GM21381 (cell line): ENCODE results near the gene GPR183.

Experiments used
- ATAC-seq: cut with Tn5 transposase; IDR thresholded peaks from one replicate; pipeline ENCODE4 v1.9.1; 2021; ENCODE audit warnings: mild to moderate bottlenecking, moderate library complexity; ENCODE audit not compliant: unreplicated experiment

Gene GPR183

DNA sequence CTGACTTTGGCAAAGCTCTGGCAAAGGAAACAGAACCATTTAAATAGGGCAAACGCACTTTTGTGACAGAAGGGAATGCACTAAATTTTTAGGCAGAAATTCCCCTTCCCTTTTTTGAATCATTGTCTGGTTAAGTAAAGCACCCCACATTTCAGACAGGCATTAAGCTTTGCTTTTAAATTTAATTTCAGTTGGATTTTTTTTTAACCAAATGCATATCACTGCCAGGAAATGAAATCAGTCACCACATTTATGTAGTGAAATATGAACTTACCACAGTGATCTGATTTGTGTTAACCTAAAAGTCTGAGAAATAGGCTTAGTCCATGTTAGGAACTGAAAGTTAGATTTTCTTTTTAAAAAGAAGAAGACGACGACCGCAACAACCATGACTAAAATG is 10.8 kb downstream of the GPR183 start:
- no peak for ATAC-seq

DNA sequence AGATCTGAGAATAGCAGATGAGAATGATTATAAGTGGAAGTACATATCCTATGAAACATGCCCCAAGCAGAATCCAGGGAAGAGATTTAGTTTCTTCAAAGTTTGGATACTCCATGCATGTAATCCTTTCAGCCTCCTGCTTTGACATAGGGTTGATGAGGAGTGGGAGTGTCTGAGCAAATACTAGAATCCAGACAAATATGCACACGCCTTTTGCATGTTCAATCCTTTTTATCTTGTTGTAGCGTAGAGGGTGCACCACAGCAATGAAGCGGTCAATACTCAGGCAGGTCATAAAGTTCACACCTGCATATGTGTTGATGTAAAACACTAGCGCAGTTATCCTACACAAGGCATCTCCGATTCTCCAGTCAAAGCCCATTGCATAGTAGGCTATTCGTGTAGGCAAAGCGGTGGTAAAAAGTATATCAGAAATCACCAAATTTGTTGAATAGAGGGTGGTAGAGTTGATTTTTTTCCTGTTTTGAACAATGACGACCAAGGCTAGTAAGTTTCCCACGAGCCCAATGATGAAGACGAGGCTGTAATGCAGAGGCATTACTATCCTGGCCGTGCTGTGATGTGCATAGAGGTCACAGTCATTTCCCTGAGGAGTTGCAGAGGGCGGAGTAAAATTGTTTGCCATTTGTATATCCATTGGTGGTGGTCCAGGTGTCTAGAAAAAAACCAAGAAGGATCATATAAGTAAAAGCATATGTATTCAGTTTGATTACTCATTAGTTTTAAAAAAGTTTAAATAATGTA is 11.5 kb downstream of the GPR183 start:
- ATAC-seq, result no peak

GRCh38 chr13:99294958-99295357 is 12.2 kb downstream of the GPR183 start:
- ATAC-seq, result no peak

GRCh38 chr13:99294198-99294597 is 13.0 kb downstream of the GPR183 start:
- ATAC-seq, result no peak

DNA sequence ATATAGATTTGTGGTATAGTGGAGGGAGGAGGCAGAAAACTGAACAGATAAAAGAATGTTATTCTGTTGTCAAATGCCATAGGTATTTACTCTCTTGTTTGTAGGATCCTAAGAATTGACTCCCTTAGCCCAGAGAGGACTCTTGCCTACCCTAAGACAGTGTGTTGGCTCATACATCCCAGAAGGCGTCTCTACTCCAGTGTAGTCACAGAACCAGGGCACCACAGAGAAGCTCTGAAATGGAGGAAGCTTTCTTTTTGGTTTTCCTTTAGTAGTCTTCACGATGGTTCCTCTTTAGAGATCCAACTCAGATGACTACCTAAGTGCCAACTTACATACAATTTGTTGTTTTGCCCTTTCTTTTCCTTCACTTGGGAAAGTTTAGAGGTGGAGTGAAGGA is 14.0 kb downstream of the GPR183 start:
- ATAC-seq, result no peak

DNA sequence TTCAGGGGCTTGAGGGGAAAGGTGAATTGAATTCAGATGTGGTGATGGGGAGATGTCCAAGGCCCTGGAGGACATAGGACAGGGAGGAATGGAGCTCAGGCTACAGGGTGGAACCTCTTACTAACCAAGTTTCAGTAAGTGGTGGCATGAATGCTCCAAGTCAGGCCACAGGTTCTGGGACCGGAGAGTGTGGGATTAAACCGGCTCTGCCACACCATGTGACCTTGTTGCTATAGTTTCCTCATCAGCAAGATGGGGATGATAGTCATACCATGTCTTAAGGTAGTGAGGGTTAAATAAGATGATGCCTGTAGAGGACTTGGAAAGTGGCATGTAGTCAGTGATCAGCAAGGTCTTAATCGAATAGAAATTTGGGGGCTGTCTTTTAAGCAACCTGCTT is 16.3 kb downstream of the GPR183 start:
- no peak for ATAC-seq

GRCh38 chr13:99289674-99290337 is 17.4 kb downstream of the GPR183 start:
- no peak for ATAC-seq

GRCh38 chr13:99289271-99289670 is 17.9 kb downstream of the GPR183 start:
- no peak for ATAC-seq

- peak; percentile 82 for ATAC-seq
Measured at GRCh38 chr13:99288089-99288488, 19.1 kb downstream of the GPR183 start.

DNA sequence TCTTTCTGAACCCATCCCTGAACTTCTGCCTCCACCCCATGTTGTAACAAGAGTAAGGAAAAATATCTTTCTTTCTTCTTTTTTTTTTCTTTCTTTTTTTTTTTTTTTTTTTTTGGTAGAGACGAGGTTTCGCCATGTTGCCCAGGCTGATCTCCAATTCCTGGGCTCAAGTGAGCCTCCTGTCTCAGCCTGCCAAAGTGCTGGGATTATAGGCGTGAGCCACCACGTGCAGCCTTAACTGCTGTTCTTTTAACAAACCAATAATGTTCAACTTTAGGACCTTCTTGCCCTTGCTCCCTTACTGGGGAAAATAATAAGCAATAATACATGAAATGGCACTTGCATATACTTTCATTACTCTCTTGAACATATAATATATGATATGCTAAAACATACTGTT is 19.6 kb downstream of the GPR183 start:
- no peak for ATAC-seq

DNA sequence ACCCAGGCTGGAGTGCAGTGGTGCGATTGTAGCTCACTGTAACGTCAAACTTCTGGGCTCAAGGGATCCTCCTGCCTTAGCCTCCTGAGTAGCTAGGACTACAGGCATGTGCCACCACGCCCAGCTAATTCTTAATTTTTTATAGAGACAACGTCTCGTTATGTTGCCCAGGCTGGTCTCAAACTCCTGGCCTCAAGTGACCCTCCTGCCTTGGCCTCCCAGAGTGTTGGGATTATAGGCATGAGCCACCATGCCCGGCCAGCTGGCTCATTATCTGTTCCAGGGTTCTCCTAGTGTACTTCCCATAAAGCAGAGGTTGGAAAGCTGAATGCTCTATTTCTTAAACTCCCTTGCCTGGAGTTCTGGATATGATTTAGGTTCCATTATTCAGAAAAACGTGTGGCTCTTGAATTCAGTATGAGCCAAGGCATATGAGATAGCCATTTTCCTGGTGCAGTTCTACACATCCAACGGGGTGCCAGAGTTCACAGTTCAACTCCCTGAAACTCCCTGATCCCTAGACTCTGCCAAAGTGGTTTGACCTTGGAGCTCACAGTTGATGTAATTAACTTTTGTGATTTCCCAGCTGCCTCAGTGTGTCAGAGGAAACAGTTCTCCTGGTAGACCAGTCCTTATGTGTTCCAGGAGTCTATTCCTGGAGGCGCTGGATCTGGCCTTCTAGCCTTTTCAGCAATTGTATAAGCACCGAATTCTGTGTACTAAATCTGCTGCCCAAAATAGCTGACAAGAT is 21.6 kb downstream of the GPR183 start:
- no peak for ATAC-seq

DNA sequence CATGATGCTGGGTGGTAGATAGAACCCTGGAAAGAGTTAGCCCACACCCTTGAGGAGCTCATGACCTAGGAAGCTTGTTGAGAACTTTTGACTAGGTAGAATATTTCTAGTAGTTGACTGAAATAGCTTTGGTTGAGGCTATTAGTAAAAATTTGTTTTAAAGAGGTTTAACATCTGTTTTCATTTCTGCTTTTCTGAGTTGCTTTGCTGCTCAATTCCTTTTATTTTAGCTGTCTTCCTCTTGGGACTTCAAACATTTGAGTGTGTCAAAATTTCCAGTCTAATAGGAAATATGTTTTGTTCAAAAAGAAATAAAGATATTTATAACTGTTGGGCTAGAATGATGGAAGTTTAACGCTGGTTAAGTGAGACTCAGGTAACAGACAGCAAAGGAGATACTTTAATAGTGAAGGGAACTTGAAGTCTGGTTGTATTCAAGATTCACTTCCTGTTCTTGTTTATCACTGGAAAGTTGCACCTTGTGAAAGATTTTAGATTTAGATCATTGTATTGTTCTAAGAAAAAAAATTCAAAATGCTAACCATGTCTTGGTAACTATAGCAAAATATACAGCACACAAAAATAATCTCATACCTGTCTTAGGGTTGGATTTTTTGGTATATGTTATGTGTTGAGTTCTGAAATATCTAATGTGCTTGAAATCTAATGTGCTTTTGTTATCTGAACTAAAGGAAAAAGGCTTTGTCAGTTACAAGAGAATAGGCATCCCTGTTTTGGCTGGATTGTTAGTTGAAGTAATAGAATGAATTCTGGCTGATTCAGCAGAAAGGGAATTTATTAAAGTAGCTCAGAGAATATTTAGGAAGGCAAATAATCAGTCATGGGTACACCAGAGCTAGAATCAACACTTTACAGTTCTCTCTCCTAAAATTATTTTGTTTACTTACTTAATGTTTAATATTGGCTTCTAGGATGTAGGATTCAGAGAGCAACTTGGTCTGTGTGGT is 24.7 kb downstream of the GPR183 start:
- peak; percentile 63 for ATAC-seq

DNA sequence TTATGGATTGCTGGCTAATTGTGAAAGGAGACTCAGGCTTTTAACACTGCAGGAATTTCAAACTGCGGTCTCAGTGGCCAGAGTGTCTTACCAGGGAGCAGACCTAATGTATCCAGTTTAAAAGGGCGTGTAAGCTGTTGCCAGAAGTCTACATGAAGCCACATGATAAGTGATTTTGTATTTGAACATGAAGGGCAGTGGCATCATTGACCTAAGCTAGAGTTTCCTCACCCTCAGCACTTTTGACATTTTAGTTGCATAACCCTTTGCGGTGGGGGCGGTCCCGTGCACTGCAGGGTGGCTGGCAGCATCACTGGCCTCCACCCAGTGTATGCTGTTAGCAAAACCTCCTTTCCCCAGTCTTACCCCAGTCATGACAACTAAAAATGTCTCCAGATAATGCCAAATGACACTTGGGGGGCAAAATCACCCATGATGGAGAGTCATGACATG is 25.4 kb downstream of the GPR183 start:
- peak; percentile 60 for ATAC-seq

- ATAC-seq, result no peak
Measured at GRCh38 chr13:99280166-99280565, 27.0 kb downstream of the GPR183 start.

DNA sequence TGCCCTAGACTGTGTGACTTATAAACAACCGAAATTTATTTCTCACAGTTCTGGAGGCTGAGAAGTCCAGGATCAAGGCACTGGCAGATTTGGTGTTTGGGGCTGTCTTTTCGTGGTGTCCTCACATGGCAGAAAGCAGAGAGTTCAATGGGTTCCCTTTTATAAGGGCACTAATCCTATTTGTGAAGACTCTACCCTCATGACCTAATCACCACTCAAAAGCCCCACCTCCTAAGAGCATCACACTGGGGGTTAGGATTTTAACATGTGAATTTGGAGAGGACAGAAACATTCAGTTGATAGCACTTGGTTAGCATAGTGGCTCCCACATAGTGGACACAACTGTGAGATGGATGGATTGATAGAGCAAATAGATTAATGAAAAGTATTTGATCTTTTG is 27.6 kb downstream of the GPR183 start:
- no peak for ATAC-seq

GRCh38 chr13:99278843-99279242 is 28.4 kb downstream of the GPR183 start:
- no peak for ATAC-seq

GRCh38 chr13:99278200-99278599 is 29.0 kb downstream of the GPR183 start:
- ATAC-seq, result no peak

GRCh38 chr13:99277629-99278028 is 29.6 kb downstream of the GPR183 start:
- no peak for ATAC-seq

- no peak for ATAC-seq
Measured at GRCh38 chr13:99276706-99277105, 30.5 kb downstream of the GPR183 start.

GRCh38 chr13:99275093-99275469 is 32.1 kb downstream of the GPR183 start:
- no peak for ATAC-seq

DNA sequence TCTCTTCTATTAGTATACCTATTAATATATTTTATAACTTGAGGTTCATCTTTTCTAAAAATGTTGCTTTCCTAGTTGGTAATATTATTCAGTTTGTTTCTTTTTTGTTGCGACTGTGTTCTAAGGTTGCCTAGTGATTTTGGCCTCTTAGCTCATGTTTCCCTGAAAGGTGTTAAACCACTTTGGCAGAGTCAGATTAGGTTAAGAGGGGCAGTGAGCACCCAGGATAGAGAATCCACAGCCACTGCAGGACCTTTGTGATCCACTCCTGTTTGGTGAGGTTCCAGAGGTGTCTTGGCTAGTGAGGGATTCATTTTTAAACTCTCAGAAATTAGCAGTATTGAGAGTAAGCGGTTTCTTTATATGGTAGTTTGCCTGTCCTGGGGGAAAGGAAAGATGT is 34.1 kb downstream of the GPR183 start:
- ATAC-seq, result no peak
